Raji (cell line): Measurements from ENCODE around the gene ATP5F1D.

Source experiments
- POLR2A ChIP-seq: IDR thresholded peaks from 2 replicates; pipeline ENCODE4 v1.6.1; 2011; ENCODE audit warnings: low read depth, low read length, control low read depth; ENCODE audit not compliant: insufficient read depth

The ATP5F1D gene

GRCh38 chr19:1218751-1219567 lies 22.6 kb upstream of the ATP5F1D start:
- no peak for TF ChIP-seq POLR2A

GRCh38 chr19:1219786-1220476 lies 21.6 kb upstream of the ATP5F1D start:
- no peak for TF ChIP-seq POLR2A

GRCh38 chr19:1220477-1220930 lies 21.0 kb upstream of the ATP5F1D start:
- TF ChIP-seq POLR2A = no peak

- no peak for TF ChIP-seq POLR2A
Observed at GRCh38 chr19:1220976-1221903, 20.3 kb upstream of the ATP5F1D start.

- no peak for TF ChIP-seq POLR2A
Observed at GRCh38 chr19:1221904-1222255, 19.7 kb upstream of the ATP5F1D start.

- TF ChIP-seq POLR2A = no peak
Observed at GRCh38 chr19:1222394-1222793, 19.2 kb upstream of the ATP5F1D start.

GRCh38 chr19:1223018-1223855 lies 18.3 kb upstream of the ATP5F1D start:
- no peak for TF ChIP-seq POLR2A

- no peak for TF ChIP-seq POLR2A
Observed at GRCh38 chr19:1224047-1224825, 17.3 kb upstream of the ATP5F1D start.

GRCh38 chr19:1224847-1225246 lies 16.7 kb upstream of the ATP5F1D start:
- no peak for TF ChIP-seq POLR2A

- no peak for TF ChIP-seq POLR2A
Observed at GRCh38 chr19:1225440-1226226, 15.9 kb upstream of the ATP5F1D start.

- TF ChIP-seq POLR2A = no peak
Observed at GRCh38 chr19:1226227-1226518, 15.4 kb upstream of the ATP5F1D start.

- TF ChIP-seq POLR2A = no peak
Observed at GRCh38 chr19:1226522-1227303, 14.8 kb upstream of the ATP5F1D start.
